ENCODE results near the gene HAUS6.
"Not testable (repeated sequence)": the region's sequence is repeated elsewhere in the genome, so short reads cannot be mapped to it uniquely, and the experiment has no call there.

Gene HAUS6

DNA sequence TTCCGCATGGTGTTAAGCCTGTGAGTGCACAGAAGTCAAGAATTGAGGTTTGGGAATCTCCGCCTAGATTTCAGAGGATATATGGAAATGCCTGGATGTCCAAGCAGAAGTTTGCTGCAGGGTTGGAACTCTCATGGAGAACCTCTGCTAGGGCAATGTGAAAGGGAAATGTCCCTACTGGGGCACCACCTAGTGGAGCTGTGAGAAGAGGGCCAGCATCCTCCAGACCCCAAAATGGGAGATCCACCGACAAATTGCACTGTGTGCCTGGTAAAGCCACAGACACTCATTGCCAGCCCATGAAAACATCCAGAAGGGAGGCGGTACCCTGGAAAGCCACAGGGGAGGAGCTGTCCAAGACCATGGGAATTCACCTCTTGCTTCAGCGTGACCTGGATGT is 66.1 kb downstream of the HAUS6 start:
- H3K27me3 ChIP-seq (replicated peaks; ENCODE audit: control insufficient read depth, insufficient read depth, low read length, poor library complexity, severe bottlenecking): no peaks in the 10 kb centered on the region
- DNase-seq: no peak
- H3K9me3 ChIP-seq (ENCODE audit: control insufficient read depth, low read length): no peaks in the 10 kb centered on the region
- no peaks in the 10 kb centered on the region for H3K4me1 ChIP-seq (ENCODE audit: control insufficient read depth, insufficient read depth, low read length, poor library complexity, severe bottlenecking)
- no peak overlapping the region for H3K4me3 ChIP-seq (ENCODE audit: insufficient read depth, low read depth, low read length, poor library complexity, severe bottlenecking)
- no peak overlapping the region for H3K27ac ChIP-seq (ENCODE audit: insufficient read depth, low read length, poor library complexity, severe bottlenecking)
- no peaks in the 10 kb centered on the region for H3K36me3 ChIP-seq (ENCODE audit: control insufficient read depth, insufficient read depth, low read length)

- no peak within 1 kb of the TSS for H3K27ac ChIP-seq (ENCODE audit: insufficient read depth, low read length, poor library complexity, severe bottlenecking)
- H3K9me3 ChIP-seq (ENCODE audit: control insufficient read depth, low read length): no peaks in the 10 kb centered on the region
- no peak for DNase-seq
- no peaks in the 10 kb centered on the region for H3K4me1 ChIP-seq (ENCODE audit: control insufficient read depth, insufficient read depth, low read length, poor library complexity, severe bottlenecking)
- H3K27me3 ChIP-seq (replicated peaks; ENCODE audit: control insufficient read depth, insufficient read depth, low read length, poor library complexity, severe bottlenecking): no peaks in the 10 kb centered on the region
- H3K4me3 ChIP-seq (ENCODE audit: insufficient read depth, low read depth, low read length, poor library complexity, severe bottlenecking): no peak within 1 kb of the TSS
- H3K36me3 ChIP-seq (ENCODE audit: control insufficient read depth, insufficient read depth, low read length): no peaks in the 10 kb centered on the region
Measured at GRCh38 chr9:19033015-19033414, 69.7 kb downstream of the HAUS6 start, which contains the start of gene SAXO1. TSS of gene SAXO1 (minus strand) at chr9:19033209. CDS start at chr9:19032908, 301 bp downstream.

GRCh38 chr9:19032406-19032805 is 70.3 kb downstream of the HAUS6 start:
- no peaks in the 10 kb centered on the region for H3K9me3 ChIP-seq (ENCODE audit: control insufficient read depth, low read length)
- no peaks in the 10 kb centered on the region for H3K36me3 ChIP-seq (ENCODE audit: control insufficient read depth, insufficient read depth, low read length)
- no peak overlapping the region for H3K4me3 ChIP-seq (ENCODE audit: insufficient read depth, low read depth, low read length, poor library complexity, severe bottlenecking)
- no peak overlapping the region for H3K27ac ChIP-seq (ENCODE audit: insufficient read depth, low read length, poor library complexity, severe bottlenecking)
- H3K4me1 ChIP-seq (ENCODE audit: control insufficient read depth, insufficient read depth, low read length, poor library complexity, severe bottlenecking): no peaks in the 10 kb centered on the region
- no peak for DNase-seq
- no peaks in the 10 kb centered on the region for H3K27me3 ChIP-seq (replicated peaks; ENCODE audit: control insufficient read depth, insufficient read depth, low read length, poor library complexity, severe bottlenecking)

DNA sequence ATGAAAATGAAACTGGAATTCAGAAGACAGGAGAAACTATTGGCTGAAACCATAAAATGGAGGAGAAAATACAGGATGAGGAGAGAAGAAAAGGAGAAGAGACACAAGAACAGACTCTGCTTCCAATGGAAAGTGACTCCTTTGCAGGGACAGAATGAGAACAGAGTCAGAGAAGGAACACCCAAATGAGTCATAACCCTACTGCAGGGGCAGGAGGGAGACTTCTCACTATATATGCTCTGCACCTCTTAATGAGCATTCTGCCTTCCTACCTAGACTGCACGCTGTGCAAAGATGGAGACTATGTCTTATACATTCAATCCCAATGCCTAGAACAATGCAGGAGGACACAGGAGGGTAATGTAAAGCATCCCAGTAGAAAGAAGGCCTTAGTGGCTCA is 71.8 kb downstream of the HAUS6 start:
- Histone ChIP-seq H3K4me1 (ENCODE audit: control insufficient read depth, insufficient read depth, low read length, poor library complexity, severe bottlenecking) (no peaks in the 10 kb centered on the region), H3K27ac (ENCODE audit: insufficient read depth, low read length, poor library complexity, severe bottlenecking) (no peak overlapping the region), H3K4me3 (ENCODE audit: insufficient read depth, low read depth, low read length, poor library complexity, severe bottlenecking) (no peak overlapping the region), H3K27me3 (replicated peaks; ENCODE audit: control insufficient read depth, insufficient read depth, low read length, poor library complexity, severe bottlenecking) (no peaks in the 10 kb centered on the region), H3K36me3 (ENCODE audit: control insufficient read depth, insufficient read depth, low read length) (no peaks in the 10 kb centered on the region), H3K9me3 (ENCODE audit: control insufficient read depth, low read length) (no peaks in the 10 kb centered on the region)
- no peak for DNase-seq

DNA sequence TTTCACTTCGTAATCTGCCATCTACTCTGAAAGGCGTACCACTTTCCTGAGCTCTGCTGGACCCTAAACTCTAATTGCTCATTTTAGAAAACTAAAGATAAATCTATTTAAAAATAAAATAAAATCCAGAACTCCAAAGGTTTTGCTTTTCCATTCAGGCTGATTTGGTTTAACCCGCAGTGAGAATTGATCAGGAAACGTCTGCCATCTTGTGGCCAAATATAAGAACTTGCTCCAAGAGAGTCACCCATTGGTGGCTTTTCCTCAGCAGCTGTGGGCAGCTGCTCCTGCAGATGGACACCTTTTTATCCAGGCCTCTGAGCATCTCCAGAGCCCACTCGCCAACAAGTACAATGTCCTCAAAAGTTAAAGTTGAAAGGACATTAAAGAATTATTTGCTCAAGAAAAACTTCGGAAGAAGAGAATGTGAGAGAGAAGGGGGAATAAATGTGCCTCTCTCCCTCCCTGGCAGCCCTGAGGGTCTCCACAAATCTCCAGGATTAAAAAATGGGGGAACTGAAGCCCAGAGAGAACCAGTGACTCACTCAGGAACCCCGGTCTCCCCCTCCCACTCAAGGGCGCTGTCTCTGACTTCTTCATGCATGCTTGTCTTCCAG is 73.8 kb downstream of the HAUS6 start:
- Histone ChIP-seq H3K4me1 (ENCODE audit: control insufficient read depth, insufficient read depth, low read length, poor library complexity, severe bottlenecking) (no peaks in the 10 kb centered on the region), H3K27me3 (replicated peaks; ENCODE audit: control insufficient read depth, insufficient read depth, low read length, poor library complexity, severe bottlenecking) (no peaks in the 10 kb centered on the region), H3K36me3 (ENCODE audit: control insufficient read depth, insufficient read depth, low read length) (no peaks in the 10 kb centered on the region), H3K9me3 (ENCODE audit: control insufficient read depth, low read length) (no peaks in the 10 kb centered on the region), H3K4me3 (ENCODE audit: insufficient read depth, low read depth, low read length, poor library complexity, severe bottlenecking) (no peak overlapping the region), H3K27ac (ENCODE audit: insufficient read depth, low read length, poor library complexity, severe bottlenecking) (no peak overlapping the region)
- DNase-seq: no peak

DNA sequence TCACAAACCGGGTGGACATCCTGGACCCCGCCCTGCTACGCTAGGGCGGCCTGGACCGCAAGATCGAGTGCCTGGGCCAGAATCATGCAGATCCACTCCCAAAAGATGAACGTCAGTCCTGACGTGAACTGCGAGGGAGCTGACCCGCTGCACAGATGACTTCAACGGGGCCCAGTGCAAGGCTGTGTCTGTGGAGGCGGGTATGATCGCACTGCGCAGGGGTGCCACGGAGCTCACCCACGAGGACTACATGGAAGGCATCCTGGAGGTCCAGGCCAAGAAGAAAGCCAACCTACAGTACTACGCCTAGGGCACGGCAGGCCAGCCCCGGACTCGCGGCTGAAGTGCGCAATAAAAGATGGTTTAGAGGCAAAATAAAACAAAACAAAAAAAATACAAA is 74.9 kb downstream of the HAUS6 start:
- H3K9me3 ChIP-seq (ENCODE audit: control insufficient read depth, low read length): no peaks in the 10 kb centered on the region
- H3K36me3 ChIP-seq (ENCODE audit: control insufficient read depth, insufficient read depth, low read length): no peaks in the 10 kb centered on the region
- H3K4me1 ChIP-seq (ENCODE audit: control insufficient read depth, insufficient read depth, low read length, poor library complexity, severe bottlenecking): no peaks in the 10 kb centered on the region
- DNase-seq: no peak
- no peak overlapping the region for H3K4me3 ChIP-seq (ENCODE audit: insufficient read depth, low read depth, low read length, poor library complexity, severe bottlenecking)
- H3K27me3 ChIP-seq (replicated peaks; ENCODE audit: control insufficient read depth, insufficient read depth, low read length, poor library complexity, severe bottlenecking): no peaks in the 10 kb centered on the region
- no peak overlapping the region for H3K27ac ChIP-seq (ENCODE audit: insufficient read depth, low read length, poor library complexity, severe bottlenecking)

DNA sequence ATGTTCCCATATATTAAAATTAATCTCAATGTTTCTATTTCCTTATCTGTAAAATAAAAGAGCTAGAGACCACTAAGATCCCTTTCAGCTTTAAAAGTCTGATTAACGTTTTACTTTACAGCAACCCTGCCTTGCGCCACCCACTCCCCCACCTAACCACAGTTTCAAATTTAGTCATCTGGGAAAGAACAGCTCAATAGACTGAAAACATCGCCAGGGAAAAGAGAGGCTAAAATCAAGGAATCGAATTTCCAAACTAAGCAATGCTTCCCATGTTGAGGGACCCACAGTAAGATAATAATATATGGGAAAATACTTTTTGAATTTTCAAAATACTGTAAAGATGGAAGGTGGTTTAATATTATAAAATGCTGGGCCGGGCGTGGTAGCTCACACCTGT is 76.3 kb downstream of the HAUS6 start:
- no peak for DNase-seq
- Histone ChIP-seq H3K4me3 (ENCODE audit: insufficient read depth, low read depth, low read length, poor library complexity, severe bottlenecking) (no peak overlapping the region), H3K27me3 (replicated peaks; ENCODE audit: control insufficient read depth, insufficient read depth, low read length, poor library complexity, severe bottlenecking) (no peaks in the 10 kb centered on the region), H3K36me3 (ENCODE audit: control insufficient read depth, insufficient read depth, low read length) (no peaks in the 10 kb centered on the region), H3K4me1 (ENCODE audit: control insufficient read depth, insufficient read depth, low read length, poor library complexity, severe bottlenecking) (no peaks in the 10 kb centered on the region), H3K9me3 (ENCODE audit: control insufficient read depth, low read length) (no peaks in the 10 kb centered on the region), H3K27ac (ENCODE audit: insufficient read depth, low read length, poor library complexity, severe bottlenecking) (no peak overlapping the region)

- no peak for DNase-seq
- Histone ChIP-seq H3K36me3 (ENCODE audit: control insufficient read depth, insufficient read depth, low read length) (no peaks in the 10 kb centered on the region), H3K4me3 (ENCODE audit: insufficient read depth, low read depth, low read length, poor library complexity, severe bottlenecking) (no peak overlapping the region), H3K27ac (ENCODE audit: insufficient read depth, low read length, poor library complexity, severe bottlenecking) (no peak overlapping the region), H3K4me1 (ENCODE audit: control insufficient read depth, insufficient read depth, low read length, poor library complexity, severe bottlenecking) (no peaks in the 10 kb centered on the region), H3K9me3 (ENCODE audit: control insufficient read depth, low read length) (no peaks in the 10 kb centered on the region), H3K27me3 (replicated peaks; ENCODE audit: control insufficient read depth, insufficient read depth, low read length, poor library complexity, severe bottlenecking) (no peaks in the 10 kb centered on the region)
Measured at GRCh38 chr9:19023078-19023477, 79.6 kb downstream of the HAUS6 start.

DNA sequence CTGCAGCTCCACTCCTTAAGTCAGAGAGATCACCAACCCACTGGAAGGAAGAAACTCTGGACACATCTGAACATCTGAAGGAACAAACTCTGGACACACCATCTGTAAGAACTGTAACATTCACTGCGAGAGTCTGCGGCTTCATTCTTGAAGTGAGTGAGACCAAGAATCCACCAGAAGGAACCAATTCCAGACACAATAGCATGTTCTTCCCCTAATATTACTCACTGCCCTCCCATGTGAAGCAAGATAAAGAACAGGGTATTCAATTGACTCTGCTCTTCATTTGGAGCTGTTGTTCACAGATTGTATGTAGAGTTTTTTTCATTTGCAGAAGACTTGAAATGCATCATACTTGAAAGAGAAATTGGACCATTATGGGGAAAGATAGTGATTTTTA is 80.5 kb downstream of the HAUS6 start:
- Histone ChIP-seq H3K9me3 (ENCODE audit: control insufficient read depth, low read length) (no peaks in the 10 kb centered on the region), H3K4me3 (ENCODE audit: insufficient read depth, low read depth, low read length, poor library complexity, severe bottlenecking) (no peak overlapping the region)
- no peak for DNase-seq

DNA sequence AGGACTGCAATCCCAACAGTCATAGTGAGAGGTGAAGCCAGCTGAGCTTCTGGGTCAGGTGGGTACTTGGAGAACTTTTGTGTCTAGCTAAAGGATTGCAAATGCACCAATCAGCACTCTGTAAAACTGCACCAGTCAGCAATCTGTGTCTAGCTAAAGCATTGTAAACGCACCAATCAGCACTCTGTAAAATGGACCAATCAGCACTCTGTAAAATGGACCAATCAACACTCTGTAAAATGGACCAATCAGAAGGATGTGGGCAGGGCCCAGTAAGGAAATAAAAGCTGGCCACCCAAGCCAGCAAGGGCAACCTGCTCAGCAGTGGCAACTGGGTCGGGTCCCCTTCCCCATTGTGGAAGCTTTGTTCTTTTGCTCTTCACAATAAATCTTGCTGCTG is 81.1 kb downstream of the HAUS6 start:
- not testable (repeated sequence) for H3K36me3 ChIP-seq (ENCODE audit: control insufficient read depth, insufficient read depth, low read length)

More for the DNA sequence above, 80.5 kb downstream of the HAUS6 start:
- H3K27me3 ChIP-seq (replicated peaks; ENCODE audit: control insufficient read depth, insufficient read depth, low read length, poor library complexity, severe bottlenecking): no peaks in the 10 kb centered on the region
- no peak overlapping the region for H3K27ac ChIP-seq (ENCODE audit: insufficient read depth, low read length, poor library complexity, severe bottlenecking)
- no peaks in the 10 kb centered on the region for H3K36me3 ChIP-seq (ENCODE audit: control insufficient read depth, insufficient read depth, low read length)
- H3K4me1 ChIP-seq (ENCODE audit: control insufficient read depth, insufficient read depth, low read length, poor library complexity, severe bottlenecking): no peaks in the 10 kb centered on the region

More for the DNA sequence above, 81.1 kb downstream of the HAUS6 start:
- not testable (repeated sequence) for H3K9me3 ChIP-seq (ENCODE audit: control insufficient read depth, low read length); H3K27me3 ChIP-seq (replicated peaks; ENCODE audit: control insufficient read depth, insufficient read depth, low read length, poor library complexity, severe bottlenecking); H3K4me1 ChIP-seq (ENCODE audit: control insufficient read depth, insufficient read depth, low read length, poor library complexity, severe bottlenecking); DNase-seq; H3K4me3 ChIP-seq (ENCODE audit: insufficient read depth, low read depth, low read length, poor library complexity, severe bottlenecking); H3K27ac ChIP-seq (ENCODE audit: insufficient read depth, low read length, poor library complexity, severe bottlenecking)
